ENCODE results near the gene UTP3.
"Not testable (repeated sequence)": the region's sequence is repeated elsewhere in the genome, so short reads cannot be mapped to it uniquely, and the experiment has no call there.

UTP3 gene, protein sequence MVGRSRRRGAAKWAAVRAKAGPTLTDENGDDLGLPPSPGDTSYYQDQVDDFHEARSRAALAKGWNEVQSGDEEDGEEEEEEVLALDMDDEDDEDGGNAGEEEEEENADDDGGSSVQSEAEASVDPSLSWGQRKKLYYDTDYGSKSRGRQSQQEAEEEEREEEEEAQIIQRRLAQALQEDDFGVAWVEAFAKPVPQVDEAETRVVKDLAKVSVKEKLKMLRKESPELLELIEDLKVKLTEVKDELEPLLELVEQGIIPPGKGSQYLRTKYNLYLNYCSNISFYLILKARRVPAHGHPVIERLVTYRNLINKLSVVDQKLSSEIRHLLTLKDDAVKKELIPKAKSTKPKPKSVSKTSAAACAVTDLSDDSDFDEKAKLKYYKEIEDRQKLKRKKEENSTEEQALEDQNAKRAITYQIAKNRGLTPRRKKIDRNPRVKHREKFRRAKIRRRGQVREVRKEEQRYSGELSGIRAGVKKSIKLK

DNA sequence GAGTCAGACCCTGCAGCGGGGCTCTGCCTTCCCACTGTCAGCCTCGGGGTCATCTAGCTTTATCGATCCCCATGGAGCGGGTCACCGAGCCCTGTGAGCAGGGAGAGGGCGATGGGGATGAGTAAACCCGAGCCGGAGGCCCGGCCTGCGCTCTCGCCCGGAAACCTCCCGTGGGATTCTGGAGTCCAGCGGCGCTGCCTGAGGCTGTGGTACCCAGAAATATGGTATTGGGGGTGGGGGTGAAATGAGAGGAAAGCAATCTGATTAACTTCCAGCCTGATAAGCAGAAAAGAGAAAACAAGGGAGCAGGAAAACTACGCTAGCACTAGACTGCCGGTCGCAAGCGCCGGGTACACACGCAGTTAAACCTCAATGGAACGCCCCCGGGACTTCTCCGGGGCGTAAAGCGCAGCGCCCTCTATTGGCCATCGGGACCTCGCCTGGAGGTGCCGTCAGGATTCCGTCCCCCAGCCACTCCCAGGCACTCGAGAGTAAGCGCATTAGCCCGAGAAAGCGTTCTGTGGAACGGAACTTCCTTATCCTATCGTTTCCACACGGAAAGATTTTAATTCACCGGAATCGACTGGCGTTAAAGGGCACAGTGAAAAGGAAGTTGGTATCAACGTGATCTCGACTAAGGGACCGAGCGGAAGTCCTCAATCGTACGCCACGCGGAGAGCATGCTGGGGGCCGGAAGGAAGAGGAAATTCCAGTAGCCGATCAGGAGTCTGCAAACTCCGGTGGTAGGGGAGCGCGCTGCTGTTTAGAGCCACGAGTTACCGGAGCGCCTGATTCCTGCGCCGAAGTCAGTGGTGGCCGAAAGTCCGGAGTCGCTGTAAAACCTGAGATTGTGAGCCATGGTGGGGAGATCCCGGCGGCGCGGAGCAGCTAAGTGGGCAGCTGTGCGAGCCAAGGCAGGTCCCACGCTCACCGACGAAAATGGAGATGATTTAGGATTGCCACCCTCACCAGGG, at the start of gene UTP3:
Gene UTP3 (plus strand): TSS at position 712 of the 974 bp plus-strand sequence. CDS start 146 bp downstream, at position 858.
- peak; percentile 93 for DNase-seq

DNA sequence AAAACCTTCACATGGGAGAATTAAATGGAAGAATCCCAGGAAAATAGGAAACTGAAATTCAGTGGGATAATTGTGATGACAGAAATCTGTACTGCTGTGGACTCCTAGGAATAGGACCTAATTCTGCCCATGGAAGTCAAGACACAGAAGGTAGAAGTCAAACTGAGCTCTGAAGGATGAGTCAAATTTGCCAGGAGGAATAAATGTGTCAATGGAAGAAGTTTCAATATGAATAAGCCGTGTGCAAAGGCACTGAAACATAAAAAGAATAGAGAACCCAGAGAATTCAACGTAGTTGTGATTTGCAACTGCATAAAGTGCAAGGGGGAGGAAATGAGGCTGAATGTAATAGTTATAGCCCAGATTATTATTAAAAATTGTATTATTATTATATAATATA, 48.1 kb upstream of the UTP3 start:
- no peak for DNase-seq

DNA sequence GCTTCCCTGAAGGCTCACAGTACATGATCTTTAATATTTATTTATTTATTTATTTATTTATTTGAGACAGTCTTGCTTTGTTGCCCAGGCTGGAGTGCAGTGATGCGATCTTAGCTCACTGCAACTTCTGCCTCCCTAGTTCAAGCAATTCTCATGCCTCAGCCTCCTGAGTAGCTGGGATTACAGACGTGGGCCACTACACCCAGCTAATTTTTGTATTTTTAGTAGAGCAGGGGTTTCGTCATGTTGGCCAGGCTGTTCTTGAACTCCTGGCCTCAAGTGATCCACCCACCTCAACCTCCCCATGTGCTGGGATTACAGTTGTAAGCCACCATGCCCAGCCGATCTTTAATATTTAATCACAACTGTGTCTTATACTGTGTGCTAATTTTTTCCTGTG, 37.6 kb upstream of the UTP3 start:
- DNase-seq = not testable (repeated sequence)

DNA sequence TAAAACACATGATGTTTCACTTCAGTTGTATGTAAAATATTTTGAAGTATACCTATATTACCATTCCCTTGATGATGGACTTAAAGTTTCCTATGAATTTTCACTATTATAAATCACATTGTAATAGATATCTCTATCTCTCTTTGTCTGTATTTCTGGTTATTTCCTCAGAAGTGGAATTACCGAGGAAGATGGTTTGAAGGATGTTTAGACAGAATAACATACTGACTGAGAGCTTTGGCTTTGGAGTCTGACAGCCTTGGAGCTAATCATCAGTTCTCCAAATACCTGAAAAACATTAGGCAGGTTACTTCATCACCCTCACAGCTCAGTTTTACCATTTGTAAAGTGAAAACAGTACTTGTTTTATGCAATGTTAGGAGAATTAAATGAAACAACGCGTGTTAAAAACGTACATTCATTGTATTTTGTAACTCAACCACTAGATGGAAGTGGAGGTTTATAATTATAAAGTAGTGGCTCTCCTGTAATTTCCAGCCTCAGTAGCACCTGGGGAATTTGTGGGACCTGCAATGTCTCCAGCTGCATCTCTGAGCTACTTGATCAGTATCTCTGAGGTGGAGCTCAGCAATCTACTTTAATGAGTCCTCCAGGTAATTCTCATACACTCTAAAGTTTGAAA, 36.3 kb upstream of the UTP3 start:
- DNase-seq = no peak

DNA sequence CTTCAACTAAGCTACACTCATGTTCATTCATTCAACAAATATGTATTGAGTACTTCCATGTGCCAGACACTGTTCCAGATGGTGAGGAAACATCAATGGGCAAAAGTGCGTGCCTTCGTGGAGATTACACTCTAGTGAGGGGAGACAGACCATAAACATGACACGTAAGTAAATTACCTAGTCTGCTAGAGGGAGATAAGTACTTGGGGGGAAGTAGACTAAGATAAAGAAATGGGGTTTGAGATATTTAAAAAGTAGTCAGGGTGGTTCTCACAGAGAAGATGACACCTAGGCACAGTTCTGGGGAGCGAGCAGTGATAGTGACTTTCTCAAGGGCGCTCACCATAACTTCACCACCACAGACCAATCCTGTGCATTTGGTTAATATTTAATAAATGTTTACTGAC, 33.7 kb upstream of the UTP3 start:
- no peak for DNase-seq

DNA sequence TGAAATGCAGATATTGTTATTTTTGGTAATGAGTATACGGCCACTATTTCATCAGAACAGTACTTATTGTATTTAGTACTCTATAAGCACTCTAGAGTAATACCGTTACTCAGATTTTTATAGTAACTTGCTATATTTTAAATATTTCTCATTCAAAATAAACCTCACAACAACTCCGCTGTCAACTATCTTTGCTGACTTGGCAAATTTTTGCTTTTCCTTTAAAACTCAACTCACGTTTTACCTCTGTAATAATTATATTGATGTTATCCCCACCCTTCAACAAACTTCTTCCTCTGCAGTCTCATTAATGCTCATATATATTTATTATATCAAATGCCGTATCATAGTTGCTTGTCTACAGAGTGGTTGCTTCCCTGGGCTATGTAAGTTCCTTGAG, 31.0 kb upstream of the UTP3 start:
- no peak for DNase-seq

DNA sequence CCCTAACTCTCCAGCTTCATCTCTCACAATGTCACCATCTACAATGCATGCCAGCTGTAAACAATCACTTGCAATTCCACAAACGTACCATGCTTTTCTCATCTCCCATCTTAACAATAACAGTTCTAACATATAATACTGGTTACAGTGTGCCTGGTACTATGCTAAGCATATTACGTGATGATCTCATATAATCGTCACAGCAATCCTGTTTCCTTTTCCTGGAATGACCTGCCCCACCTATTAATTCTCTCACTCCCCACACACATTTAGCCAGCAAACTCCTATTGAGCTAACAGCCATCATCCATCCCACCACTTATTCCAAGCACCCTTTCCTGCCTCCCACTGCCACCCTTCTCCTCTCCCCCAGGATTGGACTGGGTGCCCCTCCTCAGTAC, 29.9 kb upstream of the UTP3 start:
- DNase-seq = no peak

DNA sequence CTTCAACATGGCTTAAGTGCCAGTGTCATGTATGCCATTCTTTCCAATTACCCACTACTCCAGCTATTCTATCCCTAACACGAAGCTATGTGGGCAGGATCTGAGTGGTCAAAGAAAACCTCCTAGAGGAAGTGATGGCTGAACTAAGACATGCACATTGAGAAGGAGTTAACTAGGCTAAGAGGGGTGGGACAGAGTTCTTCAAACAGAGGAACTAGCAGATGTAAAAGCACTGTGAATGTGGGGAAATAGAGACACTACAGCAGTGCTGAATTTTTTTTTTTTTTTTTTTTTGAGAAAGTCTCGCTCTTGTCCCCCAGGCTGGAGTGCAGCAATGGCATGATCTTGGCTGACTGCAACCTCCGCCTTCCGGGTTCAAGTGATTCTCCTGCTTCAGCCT, 28.2 kb upstream of the UTP3 start:
- no peak for DNase-seq

DNA sequence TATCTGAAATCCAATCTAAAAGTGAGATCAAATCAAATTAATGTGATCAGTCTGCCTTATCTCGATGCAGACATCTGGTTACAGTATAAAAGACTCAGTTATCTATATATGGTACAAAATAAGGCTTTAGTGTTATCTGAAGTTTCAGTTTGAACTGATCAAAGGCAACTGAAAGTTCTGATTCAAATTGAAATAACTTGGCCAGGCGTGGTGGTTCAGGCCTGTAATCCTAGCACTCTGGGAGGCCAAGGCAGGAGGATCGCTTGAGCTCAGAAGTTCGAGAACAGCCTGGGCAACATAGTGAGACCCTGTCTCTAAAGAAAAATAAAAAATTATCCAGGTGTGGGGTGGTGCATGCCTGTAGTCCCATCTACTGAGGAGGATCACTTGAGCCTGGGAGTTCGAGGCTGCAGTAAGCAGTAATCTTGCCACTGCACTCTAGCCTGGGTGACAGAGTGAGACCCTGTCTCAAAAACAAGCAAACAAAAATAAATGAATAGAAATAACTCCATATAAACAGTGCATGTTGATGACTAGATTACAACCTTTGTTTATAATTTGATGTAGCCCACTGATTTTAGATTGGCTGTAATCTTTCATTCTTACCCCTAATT, 26.9 kb upstream of the UTP3 start:
- not testable (repeated sequence) for DNase-seq

DNA sequence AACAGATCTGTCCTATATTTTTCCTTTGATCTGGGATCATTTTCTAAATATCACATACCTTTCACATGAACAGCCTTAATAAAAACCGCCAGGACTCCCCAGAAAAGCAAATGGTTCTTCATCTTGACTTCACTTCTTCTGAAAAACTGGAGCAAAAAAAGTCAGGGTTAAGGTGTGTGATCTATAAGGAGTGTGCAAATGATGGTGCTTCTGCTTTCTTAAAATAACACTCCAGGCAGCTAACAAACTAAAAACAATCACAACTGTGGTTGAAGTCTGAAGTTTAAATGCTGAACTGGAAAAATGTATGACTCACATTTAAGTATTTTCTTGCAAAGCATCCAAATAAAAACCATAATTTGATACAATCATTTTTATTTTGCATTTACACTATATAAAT, 22.0 kb upstream of the UTP3 start, which contains the start of gene JCHAIN:
Gene JCHAIN (minus strand): TSS at position 140 of the 400 bp plus-strand sequence. CDS start 18 bp downstream, at position 122.
- DNase-seq = no peak

DNA sequence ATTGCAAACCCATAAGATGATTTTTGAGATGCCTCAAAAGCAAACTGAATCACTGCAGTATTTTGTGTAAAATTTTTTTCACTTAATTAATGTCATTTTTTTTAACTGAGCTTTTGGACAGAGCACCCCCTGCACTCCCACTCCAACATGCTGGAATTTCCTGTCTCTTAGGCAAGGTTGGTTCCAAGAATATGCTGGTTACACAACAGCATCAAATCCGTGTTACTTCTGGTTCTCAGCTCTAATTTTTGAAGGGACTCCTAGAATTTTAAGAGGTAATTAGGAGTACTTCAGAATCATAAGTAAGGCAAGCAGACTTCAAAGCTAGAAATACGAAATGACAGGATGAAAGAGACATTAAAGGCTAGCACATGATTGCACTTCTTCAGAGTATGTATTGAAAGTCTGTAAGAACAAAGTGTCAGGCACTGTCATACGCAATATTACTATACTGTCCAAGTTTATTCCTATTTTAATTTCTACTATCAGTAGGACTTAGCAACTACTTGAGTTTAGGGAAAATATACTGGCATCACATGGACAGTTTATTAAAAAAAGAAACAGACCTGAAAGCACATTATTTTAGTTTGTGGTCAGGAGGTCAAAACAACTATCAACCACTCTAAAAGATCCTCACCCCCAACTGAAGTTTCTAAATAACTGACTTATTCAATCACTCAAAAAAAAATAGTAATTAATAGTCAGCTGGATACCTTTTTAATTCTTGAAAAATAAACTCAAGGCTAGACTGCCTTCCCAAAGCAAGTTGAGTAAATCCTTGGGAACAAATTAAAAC, 20.4 kb upstream of the UTP3 start:
- no peak for DNase-seq

DNA sequence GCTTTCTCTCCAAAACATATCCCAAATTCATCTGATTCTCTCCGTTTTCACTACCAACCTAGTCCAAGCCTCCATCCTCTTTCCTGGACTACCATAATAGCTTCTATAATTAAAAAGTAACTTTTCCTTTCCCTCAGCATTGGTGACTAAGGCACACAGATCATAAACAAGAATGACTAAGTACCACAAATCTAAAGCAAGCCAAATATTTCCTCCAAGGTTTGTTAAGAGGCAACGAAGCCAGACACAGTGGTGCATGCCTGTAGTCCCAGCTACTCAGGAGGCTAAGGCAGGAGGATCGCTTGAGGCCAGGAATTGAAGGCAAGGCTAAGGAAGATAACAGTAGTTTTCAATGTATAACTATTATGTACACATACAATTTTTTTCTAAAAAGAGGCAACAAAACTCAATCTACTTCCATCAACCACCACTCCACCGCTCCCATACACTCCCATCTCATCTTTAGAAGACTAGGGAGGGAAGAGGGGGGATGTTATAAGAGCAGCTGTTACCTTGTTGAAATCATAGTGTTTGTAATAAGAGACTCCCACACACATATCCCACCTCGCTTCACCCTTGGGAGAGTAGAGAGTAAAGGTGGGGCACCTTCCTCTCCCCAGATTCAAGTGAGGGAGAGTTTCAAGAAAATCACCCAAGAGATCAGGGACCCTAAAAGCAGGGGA, 17.9 kb upstream of the UTP3 start:
- no peak for DNase-seq

DNA sequence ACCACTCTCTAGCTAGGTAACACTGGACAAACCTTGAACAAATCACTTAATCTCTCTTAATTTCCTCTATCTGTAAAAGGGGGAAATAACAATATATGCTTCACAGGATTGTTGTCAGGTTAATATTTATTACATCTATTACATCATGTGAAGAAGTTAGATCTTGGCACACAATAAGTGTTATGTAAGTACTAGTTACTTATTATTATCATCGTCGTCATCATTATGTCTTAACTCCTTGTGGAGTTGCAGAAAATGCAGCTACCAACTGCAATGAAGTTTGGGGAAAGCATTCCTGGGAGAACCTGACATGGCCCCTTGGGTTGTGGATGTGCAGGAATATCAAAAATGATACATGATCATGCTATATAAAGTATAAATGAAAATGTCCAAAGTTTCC, 17.2 kb upstream of the UTP3 start:
- no peak for DNase-seq

DNA sequence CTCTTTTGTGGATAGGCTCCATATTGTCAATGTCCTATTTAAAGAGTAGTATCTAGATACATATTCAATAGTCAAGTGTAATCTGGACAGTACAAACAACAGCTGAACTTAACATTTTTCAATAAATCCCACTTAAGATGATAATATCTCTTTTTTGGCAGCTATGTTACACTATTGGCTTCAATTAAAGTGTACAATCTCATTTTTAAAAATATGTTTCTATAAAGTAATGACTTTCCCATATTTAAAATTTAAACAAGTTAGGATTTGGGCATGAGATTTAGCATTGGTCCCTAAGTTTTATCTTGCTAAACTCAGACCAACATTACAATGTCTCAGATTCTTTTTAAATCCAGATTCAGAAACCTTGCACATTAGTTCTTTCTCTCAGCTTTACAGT, 14.1 kb upstream of the UTP3 start:
- no peak for DNase-seq

DNA sequence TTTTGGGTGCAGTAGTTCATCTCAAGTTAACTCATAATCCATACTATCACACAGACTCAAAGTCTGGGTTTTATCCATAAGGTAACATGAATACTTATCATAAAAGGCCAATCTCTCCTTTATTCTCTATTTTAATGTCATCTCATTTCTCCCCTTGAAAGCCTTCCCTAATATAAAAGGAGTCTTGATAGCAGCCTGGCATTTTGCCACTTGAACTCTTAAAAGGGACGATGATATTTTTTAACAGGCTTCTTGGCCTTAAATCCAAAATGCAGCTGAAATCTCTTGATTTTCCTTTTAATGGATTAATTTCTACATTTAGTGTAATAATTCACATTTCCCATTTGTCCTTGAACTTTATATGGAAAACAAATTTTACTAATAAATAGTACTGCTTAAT, 13.6 kb upstream of the UTP3 start:
- no peak for DNase-seq

DNA sequence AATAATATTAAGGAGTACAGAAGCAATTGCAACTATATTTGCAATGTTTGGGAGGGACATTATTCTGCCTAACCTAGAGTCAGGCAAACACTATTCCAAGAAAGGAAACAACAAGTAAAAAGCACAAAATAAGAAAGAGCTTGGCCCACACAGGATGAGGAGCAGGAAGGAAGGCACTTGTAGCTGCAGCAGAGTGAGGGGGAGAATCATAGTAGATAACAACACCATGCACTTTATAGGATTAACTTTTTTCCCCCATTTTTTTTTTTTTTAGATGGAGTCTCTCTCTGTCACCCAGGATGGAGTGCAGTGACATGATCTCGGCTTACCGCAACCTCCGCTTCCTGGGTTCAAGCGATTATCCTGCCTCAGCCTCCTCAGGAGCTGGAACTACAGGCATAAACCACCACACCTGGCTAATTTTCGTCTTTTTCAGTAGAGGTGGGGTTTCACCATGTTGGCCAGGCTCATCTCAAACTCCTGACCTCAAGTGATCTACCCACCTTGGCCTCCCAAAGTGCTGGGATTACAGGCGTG, 11.7 kb upstream of the UTP3 start:
- no peak for DNase-seq

DNA sequence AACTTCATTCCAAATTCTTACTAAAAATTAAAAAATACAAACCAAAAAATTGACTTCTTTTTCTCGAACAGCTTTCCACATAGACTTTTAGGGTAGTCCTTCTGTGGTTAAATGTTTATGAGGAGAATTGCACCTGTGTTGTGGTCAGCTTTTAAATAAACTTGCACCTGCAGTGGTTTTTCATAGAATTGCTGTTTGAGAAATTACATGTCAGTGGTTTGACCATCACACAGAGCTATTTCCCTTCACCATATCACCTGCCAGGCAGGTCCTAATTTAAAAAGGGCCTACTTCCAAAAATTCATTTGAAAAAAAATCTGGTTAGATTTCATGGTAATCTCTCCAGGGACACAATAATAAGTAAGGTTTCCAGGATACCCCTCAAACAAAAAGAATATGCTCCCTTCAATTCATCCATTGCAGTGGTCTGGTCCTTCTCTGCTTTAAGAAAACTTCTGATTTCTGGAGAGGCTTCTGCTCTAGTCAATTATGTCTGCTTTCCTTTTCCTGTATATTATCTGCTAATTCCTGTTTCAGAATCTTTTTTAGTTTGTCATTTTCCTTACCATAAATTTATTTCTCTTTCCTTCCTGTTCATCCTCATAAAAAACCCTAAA, 9.8 kb upstream of the UTP3 start:
- DNase-seq = no peak

DNA sequence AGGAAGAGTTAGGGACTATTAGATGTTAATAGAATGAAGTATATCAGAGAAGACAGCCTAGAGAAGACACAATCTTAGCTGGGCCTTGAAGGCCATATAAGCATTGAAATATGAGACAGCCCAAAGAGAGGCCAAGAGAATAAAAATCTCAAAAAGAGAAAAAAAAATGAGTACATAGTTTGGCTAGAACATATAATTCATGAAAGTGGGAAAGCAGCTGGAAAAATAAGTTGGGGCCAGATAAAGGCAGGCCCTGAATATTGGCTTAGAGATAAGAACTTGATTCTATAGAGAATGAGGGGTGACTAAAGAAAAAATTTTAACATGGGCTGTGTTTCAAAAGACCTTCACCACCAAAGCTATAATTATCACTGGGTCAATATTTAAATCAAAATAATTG, 7.4 kb upstream of the UTP3 start:
- no peak for DNase-seq

DNA sequence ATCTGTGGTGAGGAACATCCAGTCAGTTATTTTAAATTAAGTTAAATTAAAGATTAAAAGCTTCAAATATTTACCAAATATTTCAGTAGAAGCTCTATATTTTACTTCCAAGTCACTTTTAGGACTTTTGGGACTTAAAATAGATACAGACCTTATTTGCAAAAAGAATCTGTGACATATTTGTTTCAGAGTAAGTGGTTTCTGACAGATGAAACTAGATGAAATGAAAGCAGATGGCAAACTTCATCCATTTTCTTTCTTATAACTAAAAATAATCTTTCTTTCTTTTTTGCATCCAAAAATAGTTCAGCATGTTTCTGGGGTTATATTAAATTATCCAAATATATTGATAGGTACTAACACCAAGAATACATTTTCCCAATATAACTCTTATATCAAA, 6.6 kb upstream of the UTP3 start:
- DNase-seq = no peak

DNA sequence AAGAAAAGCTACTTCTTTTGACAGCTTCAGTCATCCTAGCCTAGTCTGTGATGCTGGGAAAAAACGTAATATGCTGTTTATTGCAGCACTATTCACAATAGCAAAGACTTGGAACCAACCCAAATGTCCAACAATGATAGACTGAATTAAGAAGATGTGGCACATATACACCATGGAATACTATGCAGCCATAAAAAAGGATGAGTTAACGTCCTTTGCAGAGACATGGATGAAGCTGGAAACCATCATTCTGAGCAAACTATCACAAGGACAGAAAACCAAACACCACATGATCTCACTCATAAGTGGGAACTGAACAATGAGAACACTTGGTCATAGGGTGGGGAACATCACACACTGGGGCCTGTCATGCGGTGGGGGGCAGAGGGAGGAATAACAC, 6.2 kb upstream of the UTP3 start:
- not testable (repeated sequence) for DNase-seq
